IMR-90 (cell line): ENCODE measurements around the gene DNAH17. TPM values are rescaled to one million over a fixed set of nuclear protein-coding genes. Genes with fewer than 3 reads are reported as not detected.

Source experiments
- ATAC-seq: fragments of 200-7000 bp; cut with Tn5 transposase; 2 replicates; pipeline ENCODE4 v1.9.1; 2020; ENCODE audit warnings: low read depth, mild to moderate bottlenecking, moderate library complexity
- BruUV-seq: library from RNA; stranded (reverse); fragments of 400-500 nt; replicated peaks from 2 replicates; lab custom pipeline; 2021; lab: Mats Ljungman, UMichigan
- CTCF ChIA-PET: fragments of 300-600 bp; formaldehyde crosslinking; extraction: SDS; loops from one replicate; lab custom pipeline; 2021; ENCODE audit warnings: antibody characterized with exemption; lab: Yijun Ruan, JAX
- POLR2A ChIA-PET: fragments of 300-600 bp; sonication (Branson Sonifier 250); formaldehyde crosslinking; loops from one replicate; lab custom pipeline; 2022; ENCODE audit warnings: antibody characterized with exemption; ENCODE audit not compliant: unreplicated experiment; lab: Charles Lee
- DNase-seq: peaks from one replicate; pipeline ENCODE4 v3.0.0; 2013
- H2AFZ ChIP-seq: replicated peaks from 2 replicates; pipeline ENCODE3; 2013; ENCODE audit warnings: low read length, mild to moderate bottlenecking; ENCODE audit not compliant: poor library complexity
- H2AK5ac ChIP-seq: 2 replicates; pipeline ENCODE4 v1.6.1; 2013; ENCODE audit warnings: low read depth, low read length, inconsistent platforms
- H2AK9ac ChIP-seq: replicated peaks from 2 replicates; pipeline ENCODE3; 2013; ENCODE audit warnings: mild to moderate bottlenecking, low read depth, low read length, moderate library complexity; ENCODE audit not compliant: poor library complexity
- H2BK120ac ChIP-seq: 2 replicates; pipeline ENCODE4 v1.6.1; 2013; ENCODE audit warnings: low read depth, low read length, inconsistent platforms
- H2BK15ac ChIP-seq: 3 replicates; pipeline ENCODE4 v1.6.1; 2013; ENCODE audit warnings: low read depth, low read length, inconsistent platforms
- H2BK20ac ChIP-seq: 2 replicates; pipeline ENCODE4 v1.6.1; 2013; ENCODE audit warnings: low read depth, mild to moderate bottlenecking, inconsistent platforms, low read length, moderate library complexity
- H2BK5ac ChIP-seq: 2 replicates; pipeline ENCODE4 v1.6.1; 2013; ENCODE audit warnings: mild to moderate bottlenecking, low read depth, low read length, inconsistent platforms; ENCODE audit not compliant: poor library complexity, severe bottlenecking
- H3K14ac ChIP-seq: replicated peaks from 2 replicates; pipeline ENCODE4 v1.6.1; 2013; ENCODE audit warnings: low read depth, low read length, inconsistent platforms
- H3K18ac ChIP-seq: 2 replicates; pipeline ENCODE4 v1.6.1; 2013; ENCODE audit warnings: low read depth, low read length, control low read depth
- H3K23ac ChIP-seq: 2 replicates; pipeline ENCODE4 v1.6.1; 2013; ENCODE audit warnings: low read depth, low read length, inconsistent platforms
- H3K27ac ChIP-seq: 2 replicates; pipeline ENCODE4 v1.5.1; 2013; ENCODE audit warnings: mild to moderate bottlenecking, control low read depth, low read length; ENCODE audit not compliant: insufficient read depth
- H3K27me3 ChIP-seq: 2 replicates; pipeline ENCODE4 v1.6.1; 2013; ENCODE audit warnings: low read length; ENCODE audit not compliant: control insufficient read depth, insufficient read depth
- H3K36me3 ChIP-seq: 2 replicates; pipeline ENCODE4 v1.6.1; 2013; ENCODE audit warnings: low read length, mixed read lengths; ENCODE audit not compliant: control insufficient read depth, insufficient read depth
- H3K4ac ChIP-seq: 2 replicates; pipeline ENCODE4 v1.6.1; 2013; ENCODE audit warnings: low read depth, low read length, inconsistent platforms
- H3K4me1 ChIP-seq: 2 replicates; pipeline ENCODE4 v1.6.1; 2013; ENCODE audit warnings: low read length, mixed read lengths; ENCODE audit not compliant: control insufficient read depth, insufficient read depth
- H3K4me2 ChIP-seq: 2 replicates; pipeline ENCODE4 v1.6.1; 2013; ENCODE audit warnings: low read depth, mild to moderate bottlenecking, control low read depth, low read length, moderate library complexity
- H3K4me3 ChIP-seq: 2 replicates; pipeline ENCODE4 v1.5.1; 2013; ENCODE audit warnings: low read depth, mild to moderate bottlenecking, control low read depth, low read length, moderate library complexity; ENCODE audit not compliant: insufficient read depth
- H3K56ac ChIP-seq: 2 replicates; pipeline ENCODE4 v1.6.1; 2013; ENCODE audit warnings: low read length, inconsistent platforms; ENCODE audit not compliant: insufficient read depth; ENCODE audit errors: extremely low read depth
- H3K79me1 ChIP-seq, 2 experiments: 2 replicates each; pipeline ENCODE4 v1.6.1; 2013; ENCODE audit warnings: low read length in 2 of 2, inconsistent platforms in 1 of 2, low read depth in 1 of 2
- H3K9ac ChIP-seq: 2 replicates; pipeline ENCODE4 v1.6.1; 2013; ENCODE audit warnings: low read depth, low read length, control low read depth
- H3K9me1 ChIP-seq: 2 replicates; pipeline ENCODE4 v1.6.1; 2013; ENCODE audit warnings: low read length, inconsistent platforms; ENCODE audit not compliant: insufficient read depth
- H3K9me3 ChIP-seq: 2 replicates; pipeline ENCODE4 v1.6.1; 2013; ENCODE audit warnings: low read length; ENCODE audit not compliant: control insufficient read depth, insufficient read depth
- H4K20me1 ChIP-seq: 2 replicates; pipeline ENCODE4 v1.6.1; 2013; ENCODE audit warnings: low read length, inconsistent platforms; ENCODE audit not compliant: insufficient read depth
- H4K5ac ChIP-seq: 2 replicates; pipeline ENCODE4 v1.6.1; 2013; ENCODE audit warnings: mild to moderate bottlenecking, low read depth, low read length, control low read depth
- H4K8ac ChIP-seq, 2 experiments: 2 replicates each; pipeline ENCODE4 v1.6.1; 2013; ENCODE audit warnings: low read depth in 2 of 2, low read length in 2 of 2, control low read depth in 1 of 2, inconsistent platforms in 1 of 2
- H4K91ac ChIP-seq: 2 replicates; pipeline ENCODE4 v1.6.1; 2013; ENCODE audit warnings: low read depth, low read length, inconsistent platforms; ENCODE audit not compliant: insufficient read depth
- CEBPB ChIP-seq: IDR thresholded peaks from 2 replicates; pipeline ENCODE4 v1.6.1; 2012; ENCODE audit warnings: low read depth, low read length, improper control_type of control experiment
- FOS ChIP-seq: fragments of 150-350 bp; IDR thresholded peaks from 2 replicates; pipeline ENCODE4 v1.6.1; 2016; ENCODE audit warnings: low read depth, low read length
- NFE2L2 ChIP-seq: fragments of 150-350 bp; IDR thresholded peaks from 2 replicates; pipeline ENCODE4 v1.6.1; 2016; ENCODE audit warnings: low read depth, mild to moderate bottlenecking, low read length
- POLR2A ChIP-seq: IDR thresholded peaks from 2 replicates; pipeline ENCODE4 v1.6.1; 2012; ENCODE audit warnings: mild to moderate bottlenecking, low read depth, low read length
- RAD21 ChIP-seq: IDR thresholded peaks from 2 replicates; pipeline ENCODE4 v1.6.1; 2012; ENCODE audit warnings: low read length, improper control_type of control experiment
- WGBS, 2 experiments: methylation state at CpG; one replicate each; pipeline versions ENCODE4 v1.1.5 to v1.1.7; 2013; ENCODE audit warnings: missing lambda C conversion rate in 2 of 2; ENCODE audit not compliant: insufficient read length in 1 of 2; ENCODE audit errors: extremely low coverage in 2 of 2; 5-methylcytosine and 5-hydroxymethylcytosine counted together
- dilution Hi-C: fragments of 300-500 bp; cut with HindIII; formaldehyde crosslinking; loops from one replicate; pipeline ENCODE4 v1.14.3; 2018; ENCODE audit warnings: low sequenced_read_pairs; ENCODE audit not compliant: unreplicated experiment
- in situ Hi-C: fragments of 300-500 bp; cut with MboI; formaldehyde crosslinking; loops from 3 replicates; pipeline ENCODE4 v1.14.3; 2019; ENCODE audit warnings: low sequenced_read_pairs, inconsistent platforms, mixed read lengths
- intact Hi-C: fragments of 100-400 bp; cut with micrococcal nuclease; formaldehyde crosslinking; loops from 2 replicates; pipeline ENCODE4 v1.10.0; 2022
- polyA plus RNA-seq, 3 experiments: library from polyadenylated mRNA; depleted of rRNA; stranded (reverse); fragments of >200 nt; gene quantifications; 2 replicates each; pipeline ENCODE4 v1.2.3, GENCODE V29; 2012; ENCODE audit warnings: low replicate concordance in 1 of 3
- total RNA-seq: library from RNA; depleted of rRNA; stranded (reverse); fragments of >200 nt; gene quantifications from 2 replicates; pipeline ENCODE4 v1.2.3, GENCODE V29; 2012

The DNAH17 gene
- total and polyA plus RNA-seq, 2 of the 4 experiments (the other 2 are of a cell fraction) = not detected

GRCh38 chr17:78524870-78525510, 52.2 kb downstream of the DNAH17 start:
- DNase-seq (no peak), ATAC-seq (no peak)
- H3K18ac ChIP-seq = no peak overlapping the region
- no peak overlapping the region for H3K27ac ChIP-seq
- H2BK120ac ChIP-seq = no peak overlapping the region
- no peak overlapping the region for H2BK15ac ChIP-seq
- no peaks in the 10 kb centered on the region for H4K20me1 ChIP-seq
- H3K23ac ChIP-seq = no peak overlapping the region
- no peak overlapping the region for H4K8ac ChIP-seq
- CTCF ChIA-PET = no interaction called here
- peaks cover 14% of the 10 kb centered on the region; the same call in 1 of the 2 replicates for H3K27me3 ChIP-seq
- in situ Hi-C loops (no loop called here), intact Hi-C loops (no loop called here), dilution Hi-C loops (no loop called here)
- no peak overlapping the region for H2AK9ac ChIP-seq
- H3K36me3 ChIP-seq = no peaks in the 10 kb centered on the region
- H3K14ac ChIP-seq = no peak overlapping the region
- H2BK20ac ChIP-seq = no peak overlapping the region
- no peak overlapping the region for H3K9ac ChIP-seq
- no peak overlapping the region for H2AFZ ChIP-seq
- no peaks in the 10 kb centered on the region for H3K9me3 ChIP-seq
- H2BK5ac ChIP-seq = no peak overlapping the region
- POLR2A ChIA-PET = no interaction called here
- H2AK5ac ChIP-seq = no peak overlapping the region
- no peak overlapping the region for H4K5ac ChIP-seq
- no peaks in the 10 kb centered on the region for H3K4me1 ChIP-seq
- no peak overlapping the region for H3K4me3 ChIP-seq
- TF ChIP-seq FOS (no peak), RAD21 (no peak), POLR2A (no peak), NFE2L2 (no peak), CEBPB (no peak)
- no peak overlapping the region for H3K56ac ChIP-seq
- BruUV-seq = no TSS peak
- no peak overlapping the region for H3K4me2 ChIP-seq
- H3K9me1 ChIP-seq = no peaks in the 10 kb centered on the region
- no peak overlapping the region for H3K4ac ChIP-seq
- H3K79me1 ChIP-seq = no peaks in the 10 kb centered on the region
- WGBS, 2 experiments = 72% methylated on average over 7 of the region's 23 CpGs; no CpG with 5 or more reads in 1 of the 2 experiments
- no peak overlapping the region for H4K91ac ChIP-seq
